K562 (cell line): ENCODE results near the gene STON2. TPM values are rescaled to one million over a fixed set of nuclear protein-coding genes. Genes with fewer than 3 reads are reported as not detected.

Source experiments
- ATF3 ChIP-seq, 2 experiments: fragments of 450-650 bp in 1 of 2; sonication (generic) in 1 of 2; formaldehyde crosslinking in 1 of 2; IDR thresholded peaks in 1 of 2; conservative IDR thresholded peaks in 1 of 2; 2 replicates each; pipeline versions ENCODE4 v1.6.1 to v1.8.1; 2016 to 2023; ENCODE audit warnings: mild to moderate bottlenecking in 2 of 2, moderate library complexity in 2 of 2, inconsistent platforms in 1 of 2, missing genetic modification reagents in 1 of 2
- CREB1 ChIP-seq, 2 experiments: sonication (generic) in 1 of 2; formaldehyde crosslinking in 1 of 2; IDR thresholded peaks; 2 replicates each; pipeline versions ENCODE4 v1.6.1 to v1.8.0; 2012 to 2022; ENCODE audit warnings: inconsistent platforms in 1 of 2, mild to moderate bottlenecking in 1 of 2, missing genetic modification reagents in 1 of 2, moderate library complexity in 1 of 2
- ELF1 ChIP-seq: fragments of 200-800 bp; sonication (Bioruptor generic); IDR thresholded peaks from 2 replicates; pipeline ENCODE4 v1.6.1; 2016; ENCODE audit warnings: missing genetic modification characterization, missing compliant biosample characterization
- EZH2 ChIP-seq: IDR thresholded peaks from 2 replicates; pipeline ENCODE4 v1.6.1; 2012; ENCODE audit warnings: low read depth, mild to moderate bottlenecking, inconsistent platforms, low read length, borderline replicate concordance
- HNRNPH1 ChIP-seq: fragments of 200-400 bp; formaldehyde crosslinking; optimal IDR thresholded peaks from 2 replicates; pipeline ENCODE3; 2017; ENCODE audit warnings: low read depth, mild to moderate bottlenecking, low read length, moderate library complexity
- HNRNPK ChIP-seq: fragments of 200-400 bp; formaldehyde crosslinking; IDR thresholded peaks from one replicate; pipeline ENCODE4 v1.6.1; 2018; ENCODE audit warnings: mild to moderate bottlenecking, low read depth, low read length; ENCODE audit not compliant: poor library complexity, severe bottlenecking
- JUN ChIP-seq, 2 experiments: sonication (generic) in 1 of 2; formaldehyde crosslinking in 1 of 2; IDR thresholded peaks; 2 replicates each; pipeline versions ENCODE4 v1.6.1 to v1.8.0; 2012 to 2022; ENCODE audit warnings: borderline replicate concordance in 2 of 2, mild to moderate bottlenecking in 2 of 2, improper control_type of control experiment in 1 of 2, low read depth in 1 of 2, low read length in 1 of 2, missing genetic modification reagents in 1 of 2
- SAFB ChIP-seq: fragments of 200-400 bp; formaldehyde crosslinking; IDR thresholded peaks from 2 replicates; pipeline ENCODE4 v1.6.1; 2017; ENCODE audit warnings: low read depth, low read length, borderline replicate concordance
- SIX5 ChIP-seq, 2 experiments: IDR thresholded peaks; 2 replicates each; pipeline ENCODE4 v1.6.1; 2011; ENCODE audit warnings: low read length in 2 of 2, borderline replicate concordance in 1 of 2, low read depth in 1 of 2, mild to moderate bottlenecking in 1 of 2, moderate library complexity in 1 of 2; ENCODE audit not compliant: insufficient read depth in 1 of 2
- U2AF2 ChIP-seq: fragments of 200-400 bp; formaldehyde crosslinking; optimal IDR thresholded peaks from 2 replicates; pipeline ENCODE3; 2017; ENCODE audit warnings: low read depth, mild to moderate bottlenecking, low read length
- ZBTB11 ChIP-seq, 3 experiments: fragments of 200-800 bp in 1 of 3; fragments of 250-450 bp in 1 of 3; fragments of 450-650 bp in 1 of 3; sonication (Bioruptor Pico) in 1 of 3; sonication (Bioruptor generic) in 1 of 3; formaldehyde crosslinking in 1 of 3; IDR thresholded peaks; 2 replicates each; pipeline versions ENCODE4 v1.6.1 to v1.8.0; 2016 to 2022; ENCODE audit warnings: mild to moderate bottlenecking in 2 of 3, missing genetic modification characterization in 2 of 3, missing compliant biosample characterization in 1 of 3, moderate library complexity in 1 of 3
- ZNF77 ChIP-seq: fragments of 250-450 bp; sonication (Bioruptor Pico); IDR thresholded peaks from 2 replicates; pipeline ENCODE4 v1.5.0; 2020
- ZNF785 ChIP-seq: fragments of 250-450 bp; sonication (Bioruptor Pico); IDR thresholded peaks from 2 replicates; pipeline ENCODE4 v1.4.0; 2020; ENCODE audit warnings: mild to moderate bottlenecking
- polyA plus RNA-seq, 8 experiments: library from polyadenylated mRNA; depleted of rRNA in 4 of 8; stranded (reverse) in 5 of 8; unstranded in 3 of 8; fragments of >200 nt; fragmentation: Nextera tagmentation in 2 of 8; fragmentation: Illumina TruSeq in 1 of 8; extraction: Ambion mirVana in 2 of 8; extraction: Trizol in 1 of 8; gene quantifications; 2 replicates each; pipeline versions ENCODE4 v1.2.1 to v1.2.3, GENCODE V29; 2011 to 2014; ENCODE audit warnings: inconsistent platforms in 1 of 8, missing spikeins in 1 of 8
- total RNA-seq, 7 experiments: library from RNA; depleted of rRNA in 6 of 7; stranded (reverse); fragments of >200 nt in 6 of 7; fragmentation: Illumina TruSeq in 2 of 7; extraction: Trizol in 2 of 7; gene quantifications; 2 replicates each; pipeline versions ENCODE4 v1.2.1 to v1.2.3, GENCODE V29; 2011 to 2021; ENCODE audit warnings: low replicate concordance in 1 of 7
- TF ChIP-seq, protein P1 (sequence below): sonication (generic); formaldehyde crosslinking; IDR thresholded peaks from 2 replicates; pipeline ENCODE4 v1.8.1; 2023; ENCODE audit warnings: mild to moderate bottlenecking, missing genetic modification reagents
- TF ChIP-seq, protein P2 (sequence below): fragments of 250-450 bp; sonication (Bioruptor Pico); IDR thresholded peaks from 2 replicates; pipeline ENCODE4 v1.4.0; 2020; ENCODE audit warnings: borderline replicate concordance

Gene STON2
- total and polyA plus RNA-seq, 9 of the 15 experiments (the other 6 are each of a cell fraction or from before 2014, with no cell fraction given): 7.8 to 99.3 (median 53.5) TPM

- TF ChIP-seq CREB1 (IDR thresholded peaks at IDR 0.05): no peak
- TF ChIP-seq CREB1 (CRISPR knock-in tag; IDR thresholded peaks at IDR 0.05): 0 out of 2 replicates have a peak, but pooled peaks have one; percentile 20
- TF ChIP-seq ZNF77 (CRISPR knock-in tag): no peak
- TF ChIP-seq HNRNPK: no peak
- TF ChIP-seq SAFB: peak; percentile 8; the same call in 1 of the 2 replicates
- no peak for TF ChIP-seq JUN (IDR thresholded peaks at IDR 0.05; ENCODE audit: borderline replicate concordance, low read depth, low read length)
- no peak for TF ChIP-seq JUN (CRISPR knock-in tag; IDR thresholded peaks at IDR 0.05; ENCODE audit: borderline replicate concordance)
- TF ChIP-seq SIX5 (IDR thresholded peaks at IDR 0.05; ENCODE audit: borderline replicate concordance in 1 of 2, insufficient read depth in 1 of 2, low read depth in 1 of 2, low read length in 2 of 2): no peak
- no peak for TF ChIP-seq U2AF2
- TF ChIP-seq EZH2: no peak
- no peak for TF ChIP-seq ATF3 (IDR thresholded peaks at IDR 0.05)
- no peak for TF ChIP-seq ATF3 (CRISPR knock-in tag; conservative IDR thresholded peaks at IDR 0.05)
- TF ChIP-seq ZBTB11 (CRISPR knock-in tag; IDR thresholded peaks at IDR 0.05): no peak
- TF ChIP-seq ZNF785: no peak
- no peak for TF ChIP-seq ELF1 (tag)
- TF ChIP-seq HNRNPH1: no peak
- TF ChIP-seq, protein P1, sequence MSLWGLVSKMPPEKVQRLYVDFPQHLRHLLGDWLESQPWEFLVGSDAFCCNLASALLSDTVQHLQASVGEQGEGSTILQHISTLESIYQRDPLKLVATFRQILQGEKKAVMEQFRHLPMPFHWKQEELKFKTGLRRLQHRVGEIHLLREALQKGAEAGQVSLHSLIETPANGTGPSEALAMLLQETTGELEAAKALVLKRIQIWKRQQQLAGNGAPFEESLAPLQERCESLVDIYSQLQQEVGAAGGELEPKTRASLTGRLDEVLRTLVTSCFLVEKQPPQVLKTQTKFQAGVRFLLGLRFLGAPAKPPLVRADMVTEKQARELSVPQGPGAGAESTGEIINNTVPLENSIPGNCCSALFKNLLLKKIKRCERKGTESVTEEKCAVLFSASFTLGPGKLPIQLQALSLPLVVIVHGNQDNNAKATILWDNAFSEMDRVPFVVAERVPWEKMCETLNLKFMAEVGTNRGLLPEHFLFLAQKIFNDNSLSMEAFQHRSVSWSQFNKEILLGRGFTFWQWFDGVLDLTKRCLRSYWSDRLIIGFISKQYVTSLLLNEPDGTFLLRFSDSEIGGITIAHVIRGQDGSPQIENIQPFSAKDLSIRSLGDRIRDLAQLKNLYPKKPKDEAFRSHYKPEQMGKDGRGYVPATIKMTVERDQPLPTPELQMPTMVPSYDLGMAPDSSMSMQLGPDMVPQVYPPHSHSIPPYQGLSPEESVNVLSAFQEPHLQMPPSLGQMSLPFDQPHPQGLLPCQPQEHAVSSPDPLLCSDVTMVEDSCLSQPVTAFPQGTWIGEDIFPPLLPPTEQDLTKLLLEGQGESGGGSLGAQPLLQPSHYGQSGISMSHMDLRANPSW (CRISPR knock-in tag): no peak
- TF ChIP-seq, protein P2, sequence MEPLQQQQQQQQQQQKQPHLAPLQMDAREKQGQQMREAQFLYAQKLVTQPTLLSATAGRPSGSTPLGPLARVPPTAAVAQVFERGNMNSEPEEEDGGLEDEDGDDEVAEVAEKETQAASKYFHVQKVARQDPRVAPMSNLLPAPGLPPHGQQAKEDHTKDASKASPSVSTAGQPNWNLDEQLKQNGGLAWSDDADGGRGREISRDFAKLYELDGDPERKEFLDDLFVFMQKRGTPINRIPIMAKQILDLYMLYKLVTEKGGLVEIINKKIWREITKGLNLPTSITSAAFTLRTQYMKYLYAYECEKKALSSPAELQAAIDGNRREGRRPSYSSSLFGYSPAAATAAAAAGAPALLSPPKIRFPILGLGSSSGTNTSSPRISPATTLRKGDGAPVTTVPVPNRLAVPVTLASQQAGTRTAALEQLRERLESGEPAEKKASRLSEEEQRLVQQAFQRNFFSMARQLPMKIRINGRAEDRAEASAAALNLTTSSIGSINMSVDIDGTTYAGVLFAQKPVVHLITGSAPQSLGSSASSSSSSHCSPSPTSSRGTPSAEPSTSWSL (CRISPR knock-in tag): no peak
These were observed 35.5 kb upstream of the STON2 start (continued) for GRCh38 chr14:81435391-81436295.
